Measurements from ENCODE around the gene TRIM7.

- TF ChIP-seq CTCF (conservative IDR thresholded peaks at IDR 0.05) (no peak), ZFX (IDR thresholded peaks at IDR 0.05) (peak; percentile 71)
Observed at GRCh38 chr5:181246276-181247049, 41.5 kb upstream of the TRIM7 start.

Measured in C4-2B (cell line).